ENCODE results near the gene BHLHE23.

BHLHE23 gene

DNA sequence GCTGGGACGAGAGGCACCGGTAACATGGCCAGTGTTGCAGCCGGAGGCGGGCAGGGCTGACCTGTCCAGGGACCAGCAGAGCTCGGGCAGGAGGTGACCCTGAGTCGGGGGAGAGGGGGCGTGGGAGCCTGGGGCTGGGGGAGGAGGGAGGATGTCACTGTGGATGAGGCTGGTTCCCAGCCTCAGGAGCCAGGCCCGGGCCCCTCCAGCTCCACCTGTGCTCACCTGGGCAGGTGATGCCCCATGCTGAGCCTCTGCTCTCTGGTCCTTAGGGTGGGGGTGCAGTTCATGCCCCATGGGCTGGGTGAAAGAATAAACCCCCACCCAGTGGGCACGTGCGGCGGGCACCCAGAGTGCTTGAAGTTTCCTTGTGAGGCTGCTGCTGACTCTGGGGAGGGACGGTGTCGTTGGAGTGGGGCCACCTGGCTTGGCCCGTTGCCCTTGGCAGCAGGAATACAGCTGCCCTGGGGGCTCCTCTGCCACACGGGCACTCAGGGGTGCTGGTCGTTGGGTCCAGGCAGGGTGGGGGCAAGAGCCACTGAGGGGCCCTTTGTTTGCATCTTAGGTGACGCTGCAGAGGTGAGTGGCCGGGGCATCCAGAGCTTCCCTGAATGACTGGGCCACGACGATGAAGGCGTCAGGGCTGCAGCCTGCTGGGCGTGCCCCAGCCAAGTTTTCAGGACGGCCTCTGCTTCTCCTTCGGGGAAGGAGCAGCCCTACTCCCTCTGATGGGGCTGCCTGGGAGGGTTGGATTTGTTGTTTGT, 24.7 kb upstream of the BHLHE23 start:
- TF ChIP-seq NFIC (IDR thresholded peaks at IDR 0.05) = no peak
- TF ChIP-seq, protein P1, sequence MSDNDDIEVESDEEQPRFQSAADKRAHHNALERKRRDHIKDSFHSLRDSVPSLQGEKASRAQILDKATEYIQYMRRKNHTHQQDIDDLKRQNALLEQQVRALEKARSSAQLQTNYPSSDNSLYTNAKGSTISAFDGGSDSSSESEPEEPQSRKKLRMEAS (IDR thresholded peaks at IDR 0.05) = no peak
- no peak for TF ChIP-seq EP300 (IDR thresholded peaks at IDR 0.05; ENCODE audit: borderline replicate concordance)
- no peak for TF ChIP-seq YY1 (IDR thresholded peaks at IDR 0.05; ENCODE audit: low read depth)
- TF ChIP-seq, protein P2, sequence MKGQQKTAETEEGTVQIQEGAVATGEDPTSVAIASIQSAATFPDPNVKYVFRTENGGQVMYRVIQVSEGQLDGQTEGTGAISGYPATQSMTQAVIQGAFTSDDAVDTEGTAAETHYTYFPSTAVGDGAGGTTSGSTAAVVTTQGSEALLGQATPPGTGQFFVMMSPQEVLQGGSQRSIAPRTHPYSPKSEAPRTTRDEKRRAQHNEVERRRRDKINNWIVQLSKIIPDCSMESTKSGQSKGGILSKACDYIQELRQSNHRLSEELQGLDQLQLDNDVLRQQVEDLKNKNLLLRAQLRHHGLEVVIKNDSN (IDR thresholded peaks at IDR 0.05) = no peak
- no peak for TF ChIP-seq RAD21 (IDR thresholded peaks at IDR 0.05; ENCODE audit: low read depth)
- TF ChIP-seq, protein P3, sequence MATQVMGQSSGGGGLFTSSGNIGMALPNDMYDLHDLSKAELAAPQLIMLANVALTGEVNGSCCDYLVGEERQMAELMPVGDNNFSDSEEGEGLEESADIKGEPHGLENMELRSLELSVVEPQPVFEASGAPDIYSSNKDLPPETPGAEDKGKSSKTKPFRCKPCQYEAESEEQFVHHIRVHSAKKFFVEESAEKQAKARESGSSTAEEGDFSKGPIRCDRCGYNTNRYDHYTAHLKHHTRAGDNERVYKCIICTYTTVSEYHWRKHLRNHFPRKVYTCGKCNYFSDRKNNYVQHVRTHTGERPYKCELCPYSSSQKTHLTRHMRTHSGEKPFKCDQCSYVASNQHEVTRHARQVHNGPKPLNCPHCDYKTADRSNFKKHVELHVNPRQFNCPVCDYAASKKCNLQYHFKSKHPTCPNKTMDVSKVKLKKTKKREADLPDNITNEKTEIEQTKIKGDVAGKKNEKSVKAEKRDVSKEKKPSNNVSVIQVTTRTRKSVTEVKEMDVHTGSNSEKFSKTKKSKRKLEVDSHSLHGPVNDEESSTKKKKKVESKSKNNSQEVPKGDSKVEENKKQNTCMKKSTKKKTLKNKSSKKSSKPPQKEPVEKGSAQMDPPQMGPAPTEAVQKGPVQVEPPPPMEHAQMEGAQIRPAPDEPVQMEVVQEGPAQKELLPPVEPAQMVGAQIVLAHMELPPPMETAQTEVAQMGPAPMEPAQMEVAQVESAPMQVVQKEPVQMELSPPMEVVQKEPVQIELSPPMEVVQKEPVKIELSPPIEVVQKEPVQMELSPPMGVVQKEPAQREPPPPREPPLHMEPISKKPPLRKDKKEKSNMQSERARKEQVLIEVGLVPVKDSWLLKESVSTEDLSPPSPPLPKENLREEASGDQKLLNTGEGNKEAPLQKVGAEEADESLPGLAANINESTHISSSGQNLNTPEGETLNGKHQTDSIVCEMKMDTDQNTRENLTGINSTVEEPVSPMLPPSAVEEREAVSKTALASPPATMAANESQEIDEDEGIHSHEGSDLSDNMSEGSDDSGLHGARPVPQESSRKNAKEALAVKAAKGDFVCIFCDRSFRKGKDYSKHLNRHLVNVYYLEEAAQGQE (IDR thresholded peaks at IDR 0.05; ENCODE audit: low read depth) = no peak
- TF ChIP-seq EGR1 (IDR thresholded peaks at IDR 0.05) = no peak
- no peak for TF ChIP-seq FOXM1 (IDR thresholded peaks at IDR 0.05; ENCODE audit: borderline replicate concordance, low read depth)
- no peak for TF ChIP-seq ZBTB7A (IDR thresholded peaks at IDR 0.05; ENCODE audit: low read depth)
- TF ChIP-seq TCF12 (IDR thresholded peaks at IDR 0.05; ENCODE audit: low read depth) = no peak
- TF ChIP-seq CREB1 (IDR thresholded peaks at IDR 0.05; ENCODE audit: low read depth) = no peak
- no peak for TF ChIP-seq CEBPB (IDR thresholded peaks at IDR 0.05)
- TF ChIP-seq TAF1 (IDR thresholded peaks at IDR 0.05; ENCODE audit: low read depth) = no peak
- no peak for TF ChIP-seq TEAD4 (IDR thresholded peaks at IDR 0.05)

DNA sequence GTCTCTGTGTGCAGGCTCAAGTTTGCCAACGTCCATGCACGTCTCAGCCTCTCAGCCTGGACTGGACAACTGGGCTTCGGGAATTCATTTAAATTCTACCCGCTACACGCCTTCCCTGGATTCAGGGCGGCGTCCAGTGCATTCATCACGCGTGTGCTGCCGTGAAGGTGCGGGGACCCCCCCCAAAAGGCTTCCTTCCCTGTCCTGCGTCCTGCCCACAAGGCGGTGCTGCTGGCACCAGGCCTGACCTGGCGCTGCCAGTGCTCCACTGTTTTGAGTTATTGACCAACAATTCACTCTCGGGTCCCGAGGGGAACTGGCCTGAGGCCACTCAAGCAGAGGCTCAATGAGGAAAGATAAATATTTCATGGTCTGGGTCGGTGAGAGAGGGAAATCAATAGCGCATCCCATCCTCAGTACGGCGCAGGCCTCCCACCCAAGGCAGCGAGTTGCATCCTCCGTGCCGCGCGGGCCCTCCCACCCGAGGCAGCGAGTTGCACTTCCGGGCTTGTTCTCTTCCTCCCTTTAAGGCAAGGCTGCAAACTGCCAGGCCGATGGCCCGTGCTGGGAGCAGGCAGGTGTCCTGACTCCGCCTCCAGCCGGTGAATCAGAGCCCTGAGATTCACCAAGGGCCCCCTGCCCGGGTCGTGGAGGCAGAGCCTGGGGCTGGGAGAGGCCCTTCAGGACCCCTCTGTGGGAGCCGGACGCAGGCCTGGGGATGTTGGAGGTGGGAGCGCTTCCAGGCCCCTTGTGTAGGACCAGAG, 22.8 kb upstream of the BHLHE23 start:
- TF ChIP-seq EP300 (IDR thresholded peaks at IDR 0.05; ENCODE audit: borderline replicate concordance) = no peak
- no peak for TF ChIP-seq CREB1 (IDR thresholded peaks at IDR 0.05; ENCODE audit: low read depth)
- TF ChIP-seq FOXM1 (IDR thresholded peaks at IDR 0.05; ENCODE audit: borderline replicate concordance, low read depth) = no peak
- TF ChIP-seq TCF12 (IDR thresholded peaks at IDR 0.05; ENCODE audit: low read depth) = no peak
- no peak for TF ChIP-seq EGR1 (IDR thresholded peaks at IDR 0.05)
- no peak for TF ChIP-seq ZBTB7A (IDR thresholded peaks at IDR 0.05; ENCODE audit: low read depth)
- no peak for TF ChIP-seq RAD21 (IDR thresholded peaks at IDR 0.05; ENCODE audit: low read depth)
- TF ChIP-seq TAF1 (IDR thresholded peaks at IDR 0.05; ENCODE audit: low read depth) = no peak
- TF ChIP-seq, protein P3 (IDR thresholded peaks at IDR 0.05; ENCODE audit: low read depth) = no peak
- TF ChIP-seq TEAD4 (IDR thresholded peaks at IDR 0.05) = no peak
- TF ChIP-seq, protein P2 (IDR thresholded peaks at IDR 0.05) = no peak
- TF ChIP-seq, protein P1 (IDR thresholded peaks at IDR 0.05) = no peak

DNA sequence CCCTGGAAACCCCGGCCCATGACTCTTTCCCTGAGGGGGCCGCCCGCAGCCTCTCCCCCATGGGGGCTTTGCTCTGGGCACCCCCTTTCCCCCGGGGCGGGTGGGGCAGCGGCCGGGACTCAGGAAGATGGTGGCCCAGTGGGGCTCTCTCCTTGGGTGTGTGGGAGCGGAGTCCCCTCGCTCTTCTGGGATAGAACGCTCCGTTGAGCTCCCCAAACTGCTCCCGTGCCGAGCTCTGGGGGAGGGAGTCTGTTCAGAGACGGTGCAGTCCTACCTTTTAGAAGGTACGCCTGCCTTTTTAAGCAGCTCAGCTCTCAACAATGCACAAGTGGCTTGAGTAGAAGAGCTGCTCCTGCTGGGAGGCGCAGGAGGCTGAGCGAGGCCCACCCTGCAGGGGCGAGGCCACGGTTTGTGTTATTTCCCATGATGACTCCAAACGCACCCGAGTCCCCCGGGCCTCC, 21.7 kb upstream of the BHLHE23 start:
- TF ChIP-seq, protein P2 (IDR thresholded peaks at IDR 0.05) = no peak

DNA sequence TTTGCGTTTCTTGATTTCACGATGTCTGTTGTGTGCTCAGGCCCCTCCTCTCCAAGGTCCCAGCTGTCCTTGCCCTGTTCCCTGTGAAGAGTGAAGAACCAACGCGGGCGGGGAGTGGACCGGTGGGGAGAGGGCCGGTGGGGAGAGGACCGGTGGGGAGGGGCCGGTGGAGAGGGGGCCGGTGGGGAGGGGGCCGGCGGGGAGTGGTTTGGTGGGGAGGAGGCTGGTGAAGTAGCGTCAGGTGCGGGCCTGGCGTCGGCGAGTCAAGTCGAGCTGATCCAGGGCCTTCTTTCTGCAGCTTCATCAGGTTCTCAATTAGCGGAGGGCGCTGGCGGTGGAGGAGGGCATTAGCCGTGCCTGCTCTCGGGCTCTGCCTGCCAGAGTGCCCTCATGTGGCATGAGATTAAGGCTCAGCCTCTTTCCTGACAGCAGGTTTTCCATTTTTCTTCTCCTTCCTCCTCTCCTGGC, 21.2 kb upstream of the BHLHE23 start:
- TF ChIP-seq CREB1 (IDR thresholded peaks at IDR 0.05; ENCODE audit: low read depth) (no peak), EP300 (IDR thresholded peaks at IDR 0.05; ENCODE audit: borderline replicate concordance) (no peak), RAD21 (IDR thresholded peaks at IDR 0.05; ENCODE audit: low read depth) (no peak), TCF12 (IDR thresholded peaks at IDR 0.05; ENCODE audit: low read depth) (no peak), TEAD4 (IDR thresholded peaks at IDR 0.05) (no peak)
- TF ChIP-seq, protein P1 (IDR thresholded peaks at IDR 0.05) = no peak
